CMK (cell line): ENCODE results near the gene SRCIN1.
A peak's percentile ranks its signal among the peaks of the same experiment; 100 is the strongest.

Experiments
- DNase-seq: peaks from one replicate; pipeline ENCODE4 v3.0.0-alpha.2; 2010; ENCODE audit warnings: low read depth

Gene SRCIN1

GRCh38 chr17:38598536-38598935, 7.2 kb downstream of the SRCIN1 start:
- peak; percentile 34 for DNase-seq

- no peak for DNase-seq
These were observed 8.4 kb downstream of the SRCIN1 start for GRCh38 chr17:38597375-38597774.

DNA sequence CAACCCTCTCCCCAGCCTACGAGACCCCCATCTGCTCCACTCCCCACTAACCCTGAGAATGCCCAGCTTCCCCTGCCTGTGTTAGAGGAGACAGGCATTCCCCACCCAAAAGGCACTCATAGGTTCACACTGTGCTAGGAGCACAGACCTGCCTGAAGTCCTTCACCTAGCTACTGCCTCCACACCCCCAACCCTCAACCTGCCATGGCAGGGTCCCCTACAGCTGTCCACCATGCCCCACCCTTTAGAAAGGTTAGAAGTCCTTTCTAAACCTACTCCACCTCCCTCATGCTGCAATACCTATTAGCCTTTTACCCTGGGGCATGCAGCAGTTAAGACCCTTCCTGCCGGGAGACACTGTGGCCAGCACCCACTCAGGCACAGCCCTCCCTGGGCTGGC, 9.1 kb downstream of the SRCIN1 start:
- no peak for DNase-seq

DNA sequence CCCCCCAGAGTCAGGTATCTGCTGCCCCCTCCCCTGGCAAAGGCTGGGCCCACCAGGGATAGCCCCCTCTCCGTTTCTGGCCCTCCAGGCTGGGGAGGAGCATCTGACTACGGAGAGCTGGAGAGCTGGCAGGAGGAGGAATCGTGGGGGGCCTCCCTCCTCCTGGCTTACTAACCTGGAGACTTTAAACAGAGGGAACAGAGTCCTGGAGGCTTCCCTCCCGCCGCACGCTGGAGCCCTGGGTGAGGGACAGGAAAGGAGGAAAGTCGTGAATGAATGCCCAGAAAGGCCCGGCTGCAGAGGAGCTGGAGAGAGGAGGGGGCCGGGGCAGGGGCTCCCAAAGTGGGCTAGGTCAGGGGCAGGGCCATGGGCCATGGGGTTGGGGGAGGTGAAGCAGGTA, 9.9 kb downstream of the SRCIN1 start:
- DNase-seq = no peak

GRCh38 chr17:38594152-38594551, 11.6 kb downstream of the SRCIN1 start:
- DNase-seq = no peak

DNA sequence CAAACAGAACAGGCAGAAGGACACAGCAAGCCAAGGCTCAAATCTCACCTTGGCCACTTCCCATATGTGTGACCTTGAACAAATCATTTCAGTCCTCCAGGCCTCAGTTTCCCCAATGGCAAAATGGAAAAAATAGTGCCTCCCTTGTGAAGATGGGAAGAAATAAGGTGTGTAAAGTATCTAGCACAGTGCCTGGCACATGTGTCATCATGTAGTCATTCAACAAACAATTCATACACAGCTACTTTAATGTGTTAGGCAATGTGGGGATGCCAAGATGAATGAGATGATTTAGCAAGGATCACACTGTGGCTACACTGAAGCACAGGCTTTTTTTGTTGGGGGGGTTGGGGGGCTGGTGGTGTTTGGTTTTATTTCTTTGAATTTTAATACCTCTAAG, 13.3 kb downstream of the SRCIN1 start:
- no peak for DNase-seq

- DNase-seq = peak; percentile 61
These were observed 14.0 kb downstream of the SRCIN1 start for GRCh38 chr17:38591759-38592241.

DNA sequence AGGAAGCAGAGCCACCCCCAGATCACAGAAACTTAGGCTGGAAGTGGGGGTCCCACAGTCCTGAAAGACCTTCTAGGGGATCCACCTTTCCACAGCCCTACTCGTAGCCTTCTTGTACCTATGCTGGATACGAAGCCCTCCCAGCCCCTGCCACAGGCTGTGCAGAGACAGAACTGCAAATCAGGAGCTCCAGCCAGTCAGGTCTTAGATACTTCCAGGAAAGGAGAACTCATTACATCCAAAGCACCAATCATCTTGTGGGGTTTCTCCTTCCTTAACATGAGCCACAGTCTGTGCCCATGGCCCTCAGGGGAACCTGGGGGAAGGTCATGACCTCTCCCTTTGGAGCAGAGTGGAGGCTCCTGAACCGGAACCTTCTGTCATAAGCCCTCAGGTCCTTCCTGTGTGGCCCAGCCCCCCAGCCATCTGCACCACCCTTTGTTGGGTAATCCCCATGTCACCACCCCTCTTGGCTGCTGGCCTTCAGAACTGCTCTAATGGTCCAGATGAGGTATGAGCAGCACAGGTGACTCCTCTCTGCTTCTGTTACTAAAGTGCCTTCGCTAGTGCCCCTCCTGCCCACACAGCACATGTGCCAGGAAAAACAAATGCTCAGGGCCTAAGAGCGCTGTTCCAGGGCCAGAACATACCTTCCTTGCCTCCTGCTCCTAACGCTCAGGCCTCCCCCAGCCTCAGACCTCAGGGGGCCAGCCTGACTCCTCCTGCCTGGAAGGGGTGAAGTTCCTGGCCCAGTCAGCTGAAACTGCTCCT, 14.6 kb downstream of the SRCIN1 start:
- DNase-seq = peak; percentile 40

DNA sequence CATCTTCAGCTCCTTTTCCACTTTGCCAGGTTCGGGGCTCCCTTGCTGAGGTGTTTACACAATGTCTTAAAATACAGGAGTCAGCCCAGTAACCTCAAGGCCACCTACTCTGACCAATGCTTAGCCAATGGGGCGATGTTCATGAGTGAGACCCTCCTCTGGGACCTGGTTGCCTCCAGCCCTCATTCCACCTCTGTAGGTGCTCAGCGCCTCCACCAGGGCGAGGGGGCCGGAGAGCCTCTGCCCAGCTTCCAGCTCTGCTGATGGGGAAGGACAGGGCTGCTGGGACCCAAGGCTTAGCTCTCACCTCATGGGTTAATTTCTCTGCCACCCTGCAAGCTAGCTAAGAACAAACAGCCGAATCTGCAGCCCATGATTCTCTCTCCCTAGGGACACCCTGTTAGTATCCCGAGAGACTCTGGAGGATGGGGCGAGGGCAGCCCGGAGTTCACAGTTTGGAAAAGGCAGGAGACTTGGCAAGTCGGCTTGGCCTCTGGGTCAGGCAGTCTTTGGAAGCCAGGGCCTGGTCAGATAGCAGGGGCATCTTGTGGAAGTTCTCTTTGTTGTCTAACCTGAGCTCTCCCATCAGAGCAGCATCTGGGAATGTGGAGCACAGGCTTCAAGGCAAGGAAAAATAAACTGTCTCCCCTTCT, 16.2 kb downstream of the SRCIN1 start:
- no peak for DNase-seq

- DNase-seq = no peak
These were observed 17.0 kb downstream of the SRCIN1 start for GRCh38 chr17:38588788-38589174.

DNA sequence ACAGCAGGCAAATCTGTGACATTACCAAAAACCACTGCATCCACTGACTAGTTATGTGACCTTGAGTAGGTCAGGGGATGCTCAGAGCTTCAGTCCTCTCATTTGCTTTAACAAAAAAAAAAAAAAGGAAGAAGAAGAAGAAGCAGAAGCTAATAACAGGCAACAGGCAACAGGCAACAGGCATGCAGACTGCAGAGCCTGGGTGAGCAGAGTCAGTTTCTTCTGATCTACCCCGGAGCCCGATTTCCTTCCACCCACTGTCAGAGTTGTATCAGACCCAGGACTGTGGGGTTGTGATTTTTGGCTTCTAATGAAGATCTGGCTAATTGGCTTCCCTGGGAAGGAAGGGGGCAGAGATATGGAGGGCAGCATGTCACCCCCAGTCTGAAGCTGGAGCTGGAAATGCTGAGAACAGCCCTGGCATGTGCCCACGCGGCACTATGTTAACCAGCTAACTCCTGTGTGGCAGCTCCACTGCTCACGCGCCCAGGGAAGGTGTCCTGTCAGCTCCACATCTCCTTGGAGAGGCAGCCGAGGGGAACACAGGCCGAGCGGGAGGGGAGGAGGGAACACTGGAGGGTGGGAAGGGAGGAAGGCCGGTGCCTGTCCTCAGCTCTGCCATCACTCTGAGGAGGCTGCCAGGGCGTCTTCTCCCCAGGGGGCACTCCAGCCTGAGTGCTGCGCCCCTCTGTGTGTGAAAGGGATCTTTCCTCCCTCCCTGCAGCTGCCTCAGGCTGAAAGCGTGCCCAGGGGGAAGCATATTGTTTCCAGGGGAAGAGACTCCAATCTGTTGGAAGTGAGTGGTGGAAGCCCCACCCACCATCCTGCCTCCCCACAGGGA, 17.6 kb downstream of the SRCIN1 start:
- no peak for DNase-seq

DNA sequence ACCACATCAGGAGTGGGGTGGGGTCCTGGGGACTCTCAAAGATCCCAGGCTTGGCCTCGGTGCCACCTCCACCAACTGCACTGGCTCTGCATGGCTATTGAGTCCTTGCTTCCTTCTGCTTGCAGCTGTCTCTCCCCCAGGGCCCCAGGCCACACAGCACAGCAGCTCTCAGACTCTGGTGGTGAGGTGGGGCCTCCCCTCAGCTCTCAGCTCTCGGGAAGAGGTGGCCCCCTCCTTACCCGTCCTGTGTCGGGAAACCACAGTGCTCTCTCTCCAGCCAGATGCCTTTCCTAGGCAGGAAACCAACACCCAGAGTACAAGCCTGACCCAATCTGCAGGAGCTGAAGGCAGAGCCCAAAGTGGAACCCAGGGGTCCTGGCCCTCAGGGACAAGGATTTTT, 18.5 kb downstream of the SRCIN1 start:
- DNase-seq = no peak

- no peak for DNase-seq
These were observed 19.0 kb downstream of the SRCIN1 start for GRCh38 chr17:38586788-38587187.

DNA sequence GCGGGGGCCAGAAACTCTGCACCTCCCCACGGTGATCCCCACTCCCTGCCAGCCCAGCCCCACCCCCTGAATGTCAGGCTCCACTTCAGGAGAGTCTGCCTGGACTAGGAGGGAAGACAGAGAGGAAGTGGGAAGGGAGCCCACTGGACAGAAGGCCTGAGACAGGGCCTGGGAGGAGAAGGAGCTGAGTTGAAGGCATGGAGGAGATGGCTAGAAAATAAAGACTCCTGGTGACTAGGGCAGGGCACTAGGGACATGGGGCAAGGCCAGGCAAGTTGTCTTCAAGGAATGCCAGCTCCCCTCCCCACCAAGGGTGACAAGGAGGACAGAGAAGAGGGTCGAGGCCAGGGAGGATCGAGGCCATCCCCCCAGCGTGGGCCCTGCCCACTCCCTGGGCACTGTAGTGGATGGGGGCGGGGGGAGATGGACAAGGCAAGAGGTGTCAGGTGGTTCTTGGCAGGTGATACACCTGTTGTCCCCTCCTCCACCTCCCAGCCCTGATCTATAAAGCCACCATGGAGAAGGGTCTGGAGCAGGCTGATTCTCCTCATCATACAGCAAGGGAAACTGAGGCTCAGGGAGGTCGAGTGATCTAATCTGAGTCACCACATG, 19.7 kb downstream of the SRCIN1 start:
- no peak for DNase-seq

GRCh38 chr17:38585056-38585917, 20.5 kb downstream of the SRCIN1 start:
- no peak for DNase-seq

GRCh38 chr17:38584350-38584925, 21.3 kb downstream of the SRCIN1 start:
- DNase-seq = no peak

GRCh38 chr17:38583828-38584349, 21.9 kb downstream of the SRCIN1 start:
- no peak for DNase-seq

- no peak for DNase-seq
These were observed 22.6 kb downstream of the SRCIN1 start for GRCh38 chr17:38583176-38583575.

DNA sequence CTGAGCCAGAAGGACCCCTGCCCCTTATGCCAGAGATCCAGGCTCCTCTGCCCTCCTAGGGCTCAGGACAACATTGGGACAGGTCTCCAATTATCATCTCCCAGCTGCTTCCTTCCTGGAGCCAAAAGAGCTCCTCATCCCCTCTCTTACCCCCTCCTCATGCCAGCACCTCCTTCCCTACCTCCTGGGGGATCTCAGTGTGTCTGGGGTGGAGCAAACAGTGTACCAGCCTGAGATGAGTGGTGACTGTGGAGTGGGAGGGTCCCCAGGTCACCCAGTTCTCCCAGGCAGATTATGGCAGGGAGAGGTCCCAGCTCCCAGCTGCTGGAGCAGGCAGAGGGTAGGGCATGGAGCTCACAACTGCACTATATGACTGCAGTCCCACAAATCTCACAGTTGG, 23.7 kb downstream of the SRCIN1 start:
- no peak for DNase-seq

DNA sequence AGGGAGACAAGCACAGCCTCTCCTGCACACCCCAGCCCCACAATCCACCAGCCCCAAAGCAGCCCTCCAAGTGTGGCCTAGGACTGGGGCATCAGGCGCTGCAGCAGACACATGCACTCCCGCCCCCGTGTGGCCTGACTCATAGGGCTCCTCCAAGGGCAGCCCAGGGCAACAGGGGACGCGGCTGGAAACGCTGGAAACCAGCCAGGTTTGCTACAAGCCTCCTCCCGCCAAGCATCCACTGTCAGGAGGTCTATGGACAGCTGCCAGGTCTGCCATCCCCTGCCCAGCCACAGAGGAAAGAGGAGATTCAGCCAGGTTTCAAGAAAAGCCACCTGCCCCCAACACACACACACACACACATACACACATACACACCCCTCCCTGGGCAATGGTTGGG, 25.8 kb downstream of the SRCIN1 start:
- DNase-seq = no peak

- DNase-seq = no peak
These were observed 26.7 kb downstream of the SRCIN1 start for GRCh38 chr17:38579083-38579480.
